CD4-positive, alpha-beta T cell treated with Interferon alpha-2 for 1 hour (primary cell): ENCODE measurements around the gene KANSL3.
"Not testable (repeated sequence)": the region's sequence is repeated elsewhere in the genome, so short reads cannot be mapped to it uniquely, and the experiment has no call there.

Experiments used
- DNase-seq, 2 donors: peaks; one replicate each; pipeline ENCODE4 v3.0.0-alpha.2; 2020 to 2022

KANSL3 gene

DNA sequence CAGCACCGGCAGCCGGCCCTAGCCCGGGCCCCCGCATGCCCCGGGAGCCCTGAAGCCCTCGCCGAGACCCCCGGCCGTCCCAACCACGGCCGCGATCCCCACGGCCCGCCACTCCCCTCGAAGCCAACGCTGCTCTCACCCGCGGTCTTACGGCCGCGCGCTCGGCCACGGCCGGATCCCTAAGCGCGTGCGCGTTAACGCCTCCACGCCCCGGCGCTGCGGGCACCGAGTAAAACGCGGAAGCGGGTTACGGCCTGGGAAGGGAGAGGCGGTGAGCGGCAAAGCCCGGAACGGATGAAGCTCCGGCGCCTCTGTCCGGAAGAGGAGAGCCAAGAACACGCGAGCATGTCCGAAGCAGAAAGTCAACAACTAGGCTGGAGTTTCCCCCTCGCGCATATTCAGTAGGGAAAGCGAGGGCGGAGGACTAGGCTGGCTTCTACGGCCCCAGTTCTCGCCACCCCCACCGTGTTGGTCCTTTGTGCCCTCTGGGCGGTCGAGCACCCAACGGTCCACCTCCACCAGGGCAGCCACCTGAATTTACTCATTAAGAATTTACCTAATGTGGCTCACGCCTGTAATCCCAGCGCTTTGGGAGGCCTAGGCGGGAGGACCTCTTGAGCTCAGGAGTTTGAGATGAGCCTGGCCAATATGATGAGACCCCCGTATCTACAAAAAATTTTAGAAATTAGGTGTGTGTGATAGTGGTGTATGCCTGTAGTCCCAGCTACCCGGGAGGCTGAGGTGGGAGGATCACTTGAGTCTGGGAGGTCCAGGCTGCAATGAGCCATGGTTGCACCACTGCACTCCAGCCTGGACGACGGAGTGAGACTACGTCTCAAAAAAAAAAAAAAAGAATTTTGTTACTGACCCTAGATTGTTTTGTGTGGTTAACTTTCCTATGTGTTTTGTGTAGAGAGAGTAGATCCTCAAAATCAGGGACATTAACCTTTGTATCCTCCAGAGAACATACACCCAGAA, at the start of gene KANSL3:
TSS of gene KANSL3 (minus strand) at position 169 of the 978 bp plus-strand sequence. CDS start 1,177 bp downstream, outside the sequence.
- DNase-seq = peak; percentile 87 to 94

- DNase-seq = no peak
Observed at GRCh38 chr2:96687266-96687665, 49.2 kb upstream of the KANSL3 start.

DNA sequence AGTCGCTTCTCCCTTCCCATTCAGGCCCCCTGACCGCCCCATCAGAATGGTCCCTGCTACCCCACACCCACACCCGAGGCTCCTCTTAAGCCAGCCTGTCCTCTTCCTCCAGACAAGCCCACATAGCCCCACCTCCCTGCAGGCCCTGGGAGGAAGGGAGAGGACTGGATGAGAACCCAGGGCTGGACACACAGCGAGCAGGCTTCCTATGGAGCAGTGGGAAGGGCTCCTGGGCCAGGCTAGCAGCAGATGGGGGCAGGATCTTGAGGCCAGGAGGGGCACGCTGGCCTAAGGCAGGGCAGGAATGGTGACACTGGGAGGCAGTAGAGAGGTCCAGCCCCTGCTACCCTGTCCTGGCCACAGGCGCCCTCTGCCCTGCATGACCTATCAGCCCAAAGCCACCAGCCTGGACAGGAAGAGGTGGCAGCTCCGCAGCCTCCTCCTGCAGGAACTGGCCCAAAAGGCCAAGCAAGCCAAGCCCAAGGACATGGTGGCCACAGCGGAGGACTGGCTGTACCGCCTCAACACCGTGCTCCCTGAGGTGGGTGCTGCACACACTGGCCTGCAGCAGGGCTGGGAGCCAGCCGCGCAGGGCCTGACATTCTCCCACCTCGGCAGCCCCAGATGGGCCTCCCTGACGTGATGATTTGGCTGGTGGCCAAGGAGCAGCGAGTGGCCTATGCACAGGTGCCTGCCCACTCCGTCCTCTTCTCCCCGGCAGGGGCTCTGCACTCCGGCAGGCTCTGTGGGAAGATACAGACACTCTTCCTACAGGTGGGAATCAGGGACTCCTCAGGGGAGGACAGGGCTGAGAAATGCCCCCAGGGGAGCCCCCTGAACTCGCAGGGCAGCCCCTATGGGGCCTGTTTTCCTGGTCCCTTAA, 47.7 kb upstream of the KANSL3 start:
- DNase-seq = no peak

- no peak for DNase-seq
Observed at GRCh38 chr2:96684883-96685576, 46.9 kb upstream of the KANSL3 start.

GRCh38 chr2:96683972-96684820, 46.1 kb upstream of the KANSL3 start:
- no peak for DNase-seq

- DNase-seq = no peak
Observed at GRCh38 chr2:96683307-96683706, 45.2 kb upstream of the KANSL3 start.

- no peak for DNase-seq
Observed at GRCh38 chr2:96681540-96681939, 43.4 kb upstream of the KANSL3 start.

DNA sequence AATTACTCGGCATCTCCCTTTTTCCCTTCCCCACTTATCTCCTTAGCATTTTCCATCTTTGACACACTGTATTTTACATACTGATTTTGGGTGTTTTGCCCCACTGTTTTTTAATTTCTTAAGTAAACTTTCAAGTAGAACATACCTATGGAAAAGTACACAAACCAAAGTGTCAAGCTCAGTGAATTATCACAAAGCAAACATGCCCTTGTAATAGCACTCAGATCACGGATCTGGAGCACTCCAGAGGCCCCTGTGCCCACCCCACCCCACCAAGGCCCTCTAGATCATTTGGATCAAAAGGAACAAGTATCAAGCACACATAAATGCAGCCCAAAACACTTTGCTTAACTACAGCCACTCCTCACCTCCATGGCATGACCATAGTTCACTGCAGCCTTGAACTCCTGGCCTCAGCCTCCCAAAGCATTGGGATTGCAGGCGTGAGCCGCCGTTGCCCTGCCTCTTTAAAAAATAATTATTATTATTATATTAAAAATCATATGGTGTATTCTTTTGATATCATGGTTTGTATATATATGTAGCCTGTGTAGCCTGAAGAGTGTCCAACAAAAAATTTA, 42.5 kb upstream of the KANSL3 start:
- no peak for DNase-seq

DNA sequence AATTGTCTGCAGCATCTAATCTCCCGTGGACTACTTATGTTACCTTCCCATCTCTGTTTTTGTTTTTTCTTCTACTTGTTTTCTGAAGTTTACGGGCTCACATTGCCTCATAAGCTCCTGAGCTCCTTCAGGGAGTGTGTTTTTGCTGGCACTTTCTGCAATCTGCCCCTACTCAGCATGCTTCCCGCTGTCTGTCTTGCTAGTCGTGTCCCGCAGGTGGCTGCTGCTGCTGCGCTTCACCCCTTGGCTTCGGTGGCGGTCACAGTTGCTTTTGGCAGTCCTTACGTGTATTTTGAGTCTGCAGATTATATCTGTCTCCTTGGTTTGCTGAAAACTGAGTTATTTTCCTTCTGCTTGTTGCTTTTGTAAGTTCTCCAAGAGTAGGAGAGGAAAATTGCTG, 41.7 kb upstream of the KANSL3 start:
- no peak for DNase-seq

DNA sequence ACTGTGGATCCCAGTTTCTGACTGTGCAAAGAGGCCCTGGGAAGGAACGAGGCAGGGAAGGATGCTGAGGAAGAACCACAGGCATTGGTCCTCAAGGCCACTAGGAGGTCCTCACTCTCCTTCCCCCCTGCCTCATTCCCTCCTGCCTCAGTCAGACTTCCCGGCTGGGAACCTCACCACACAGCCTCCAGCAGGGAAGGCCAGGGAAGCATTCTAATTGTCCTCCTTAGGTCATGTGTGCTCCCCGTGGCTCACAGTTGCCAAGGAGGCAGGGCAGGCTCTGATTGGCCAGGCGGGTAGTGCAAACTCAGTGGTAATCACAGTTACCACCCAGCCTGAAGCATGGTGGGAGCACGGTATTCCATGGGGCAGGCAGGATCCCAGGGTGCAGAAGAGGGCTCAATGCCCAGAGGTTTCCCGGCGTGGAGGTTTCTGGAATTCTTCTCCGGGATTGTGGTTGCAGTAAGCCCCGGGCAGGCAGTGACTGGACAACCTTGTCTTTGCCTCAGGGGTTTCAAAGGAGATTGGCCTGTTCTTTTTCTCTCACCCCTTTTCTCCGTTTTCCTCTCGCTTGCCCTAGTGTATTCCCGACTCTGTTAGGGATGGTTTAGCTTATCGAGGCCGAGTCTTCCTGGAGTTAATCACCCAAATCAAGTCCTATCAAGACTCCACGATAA, 31.6 kb upstream of the KANSL3 start:
- DNase-seq = no peak

DNA sequence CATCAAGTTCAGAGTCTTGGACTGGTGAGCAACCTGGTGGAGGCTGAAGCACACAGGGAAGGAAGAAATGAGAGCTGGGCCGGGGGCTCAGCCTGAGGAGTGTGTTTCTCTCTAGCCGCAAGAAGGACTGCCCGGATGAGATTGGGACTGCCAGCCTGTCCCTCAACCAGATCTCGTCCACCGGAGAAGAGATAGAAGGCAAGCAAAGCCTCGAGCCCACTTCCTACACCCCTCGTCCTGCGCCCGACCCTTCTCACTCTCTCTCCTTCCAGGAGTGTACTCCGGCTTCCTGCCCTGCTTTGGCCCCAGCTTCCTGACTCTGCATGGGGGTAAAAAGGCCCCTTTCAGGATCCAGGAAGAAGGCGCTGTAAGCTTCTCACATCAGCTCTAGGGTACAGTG, 30.7 kb upstream of the KANSL3 start:
- DNase-seq = no peak

- DNase-seq = not testable (repeated sequence)
Observed at GRCh38 chr2:96665717-96666116, 27.6 kb upstream of the KANSL3 start.

DNA sequence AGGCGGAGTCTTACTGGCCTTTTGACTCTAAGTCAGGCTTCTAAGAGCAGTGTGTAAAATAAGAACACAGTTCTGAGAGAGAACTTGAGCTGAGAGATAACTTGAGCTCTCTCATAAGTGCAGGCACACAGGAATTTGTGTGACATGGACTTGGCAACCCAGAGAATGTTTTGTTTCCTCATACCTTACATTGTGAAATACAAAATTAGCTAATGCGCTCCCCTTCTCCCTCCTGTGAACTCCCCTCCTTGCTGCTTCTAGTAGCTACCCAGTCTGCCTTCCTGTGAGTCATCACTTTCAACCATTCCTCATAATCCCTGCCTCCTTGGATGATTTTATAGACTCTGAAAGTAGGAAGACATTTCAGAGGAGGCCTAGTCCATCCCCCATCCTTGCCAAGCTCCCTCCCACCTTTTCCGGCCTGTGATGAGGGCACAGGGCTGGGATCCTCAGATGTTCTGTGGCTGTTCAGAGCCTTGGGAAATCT, 27.0 kb upstream of the KANSL3 start:
- DNase-seq = peak; percentile 3 to 37

DNA sequence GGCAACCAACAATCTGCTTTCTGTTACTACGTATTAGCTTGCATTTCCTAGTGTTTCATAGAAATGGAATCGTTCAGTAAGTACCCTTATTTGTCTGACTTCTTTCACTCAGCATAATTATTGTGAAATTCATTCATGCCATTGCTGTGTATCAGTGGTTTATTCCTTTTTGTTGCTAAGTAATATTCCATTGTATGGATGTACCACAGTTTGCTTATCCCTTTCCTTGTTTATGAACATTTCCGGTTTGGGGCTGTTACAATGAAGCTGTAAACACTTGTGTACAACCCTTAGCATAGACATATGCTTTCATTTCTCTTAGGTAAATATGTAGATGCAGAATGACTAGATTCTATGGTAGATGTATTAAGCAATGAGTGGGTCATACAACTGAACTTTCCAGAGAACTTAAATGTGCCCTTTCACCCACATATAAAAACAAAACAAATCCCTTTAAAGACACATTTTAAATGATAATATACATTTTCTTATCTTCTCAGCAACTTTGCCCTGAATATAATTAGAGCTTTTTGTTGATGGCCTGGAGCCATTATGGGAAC, 26.3 kb upstream of the KANSL3 start:
- DNase-seq = no peak

DNA sequence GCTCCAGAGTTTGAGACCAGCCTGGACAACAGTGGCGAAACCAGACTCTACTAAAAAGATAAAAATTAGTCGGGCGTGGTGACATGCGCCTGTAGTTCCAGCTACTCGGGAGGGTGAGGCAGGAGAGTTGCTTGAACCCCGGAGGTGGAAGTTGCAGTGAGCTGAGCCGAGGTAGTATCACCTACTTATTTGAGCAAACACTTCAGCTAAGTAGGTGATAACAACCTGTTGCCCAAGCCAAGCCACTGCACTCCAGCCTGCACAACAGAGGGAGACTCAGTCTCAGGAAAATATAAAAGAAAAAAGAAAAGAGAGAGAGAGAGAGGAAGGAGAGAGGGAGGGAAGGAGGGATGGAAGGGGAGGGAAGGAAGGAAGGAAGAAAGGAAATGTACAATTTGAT, 25.7 kb upstream of the KANSL3 start:
- no peak for DNase-seq

GRCh38 chr2:96663177-96663576, 25.1 kb upstream of the KANSL3 start:
- no peak for DNase-seq

- DNase-seq = no peak
Observed at GRCh38 chr2:96662360-96662759, 24.2 kb upstream of the KANSL3 start.

- no peak for DNase-seq
Observed at GRCh38 chr2:96661324-96661723, 23.2 kb upstream of the KANSL3 start.

DNA sequence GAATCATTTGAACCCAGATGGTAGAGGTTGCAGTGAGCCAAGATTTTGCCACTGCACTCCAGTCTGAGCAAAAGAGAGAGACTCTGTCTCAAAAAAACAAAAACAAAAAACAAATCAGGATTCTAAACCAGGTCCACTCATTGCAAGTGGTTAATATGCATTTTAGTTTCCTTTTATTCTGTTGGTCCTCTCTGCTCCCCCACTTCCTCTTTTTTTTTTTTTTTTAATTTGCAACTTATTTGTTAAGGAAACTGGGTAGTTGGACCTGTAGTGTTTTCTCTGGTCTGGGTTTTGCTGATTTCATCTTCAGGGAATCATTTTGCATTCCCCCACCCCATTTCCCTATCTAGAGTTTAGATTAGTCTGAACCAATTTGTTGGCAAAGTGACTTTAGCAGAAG, 18.4 kb upstream of the KANSL3 start:
- DNase-seq = no peak

- DNase-seq = no peak
Observed at GRCh38 chr2:96655526-96655925, 17.4 kb upstream of the KANSL3 start.
